GM20431 (cell line): ENCODE data around the gene KLRB1.

ENCODE experiments used
- in situ Hi-C: fragments of 300-500 bp; cut with MseI, MboI; formaldehyde crosslinking; loops from one replicate; pipeline ENCODE4 v1.15.0; 2020; ENCODE audit warnings: low sequenced_read_pairs; ENCODE audit not compliant: unreplicated experiment

KLRB1 gene

DNA sequence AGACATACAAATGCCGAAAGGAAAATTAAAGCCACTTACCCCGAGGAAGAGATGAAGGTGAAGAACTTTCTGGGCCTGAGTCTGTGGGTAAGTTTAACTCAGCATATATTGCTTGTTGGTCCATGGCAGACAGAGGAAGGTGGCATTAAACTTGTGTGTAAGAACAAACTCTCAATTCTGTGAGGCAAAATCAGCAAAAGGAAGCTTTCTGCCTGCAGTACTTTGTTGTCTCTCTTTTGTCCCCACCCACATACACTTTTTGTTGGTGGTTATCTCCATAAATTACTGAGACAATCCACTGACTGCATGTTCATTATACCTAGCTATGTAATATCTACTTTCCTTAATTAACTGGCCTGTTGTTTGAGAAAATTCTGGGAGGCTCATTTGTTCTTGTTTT lies at the start of gene KLRB1:
KLRB1 (minus strand) TSS at position 201 of the 400 bp plus-strand sequence; CDS start at position 124, 77 bp downstream.
- in situ Hi-C loops: loop anchor here (25.0 kb wide), 1 partner anchor 270 kb away; no protein-coding TSS in a partner anchor

DNA sequence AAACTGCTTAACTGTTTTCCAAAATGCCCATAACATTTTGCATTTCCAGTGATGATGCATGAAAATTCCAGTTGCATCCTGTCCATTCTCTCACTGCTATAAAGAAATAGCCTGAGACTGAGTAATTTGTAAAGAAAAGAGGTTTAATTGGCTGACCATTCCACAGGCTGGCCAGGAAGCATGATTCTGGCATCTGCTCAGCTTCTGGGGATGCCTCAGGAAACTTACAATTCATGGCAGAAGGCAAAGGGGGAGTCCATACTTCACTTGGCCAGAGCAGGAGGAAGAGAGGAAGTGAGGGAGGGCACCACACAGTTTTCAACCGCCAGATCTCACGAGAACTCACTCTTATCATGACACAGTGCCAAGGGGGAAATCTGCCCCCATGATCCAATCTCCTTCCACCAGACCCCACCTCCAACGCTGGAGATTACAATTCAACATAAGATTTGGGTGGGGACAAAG lies 43.6 kb upstream of the KLRB1 start:
- in situ Hi-C loops: no loop called here

DNA sequence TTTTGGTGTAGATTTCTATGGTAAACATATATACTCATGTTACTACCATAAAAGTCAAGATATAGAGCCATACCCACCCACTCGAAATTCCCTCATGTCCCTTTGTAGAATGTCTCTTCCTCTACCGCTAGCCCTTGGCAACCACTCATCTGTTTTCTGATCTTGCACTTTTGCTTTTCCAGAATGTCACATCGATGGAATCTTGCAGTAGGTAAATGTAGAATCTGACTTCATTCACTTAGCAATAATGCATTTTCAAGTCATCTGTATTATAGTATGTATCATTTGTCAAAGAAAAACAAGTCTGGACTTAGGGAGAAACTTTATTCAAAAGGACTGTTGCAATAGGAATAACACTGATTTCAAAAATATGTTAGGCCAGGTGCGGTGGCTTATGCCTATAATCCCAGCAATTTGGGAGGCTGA lies 42.4 kb upstream of the KLRB1 start:
- in situ Hi-C loops: no loop called here

DNA sequence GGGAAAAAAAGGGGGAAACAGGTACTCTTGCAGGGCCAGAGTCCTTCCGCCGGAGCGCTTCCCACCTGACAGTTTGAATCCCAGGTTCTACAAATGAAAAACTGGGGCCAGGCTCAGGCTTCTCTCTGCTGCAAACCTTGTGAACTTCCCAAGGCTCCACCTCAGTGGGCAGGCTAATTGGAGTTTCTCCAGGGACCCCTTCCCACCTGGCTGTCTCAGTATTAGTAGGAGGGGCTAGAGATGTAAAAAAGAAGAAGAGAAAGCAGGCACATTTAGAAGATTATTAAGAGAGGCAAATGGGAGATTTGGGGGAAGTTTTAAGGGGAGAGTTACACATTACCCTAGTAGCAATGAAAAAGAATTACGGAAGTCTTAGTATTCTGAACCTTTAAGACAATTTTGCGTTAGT lies 41.8 kb upstream of the KLRB1 start:
- in situ Hi-C loops: loop anchor here (25.0 kb wide), 1 partner anchor 88 kb away; the partner anchor contains the start of gene CLECL1

DNA sequence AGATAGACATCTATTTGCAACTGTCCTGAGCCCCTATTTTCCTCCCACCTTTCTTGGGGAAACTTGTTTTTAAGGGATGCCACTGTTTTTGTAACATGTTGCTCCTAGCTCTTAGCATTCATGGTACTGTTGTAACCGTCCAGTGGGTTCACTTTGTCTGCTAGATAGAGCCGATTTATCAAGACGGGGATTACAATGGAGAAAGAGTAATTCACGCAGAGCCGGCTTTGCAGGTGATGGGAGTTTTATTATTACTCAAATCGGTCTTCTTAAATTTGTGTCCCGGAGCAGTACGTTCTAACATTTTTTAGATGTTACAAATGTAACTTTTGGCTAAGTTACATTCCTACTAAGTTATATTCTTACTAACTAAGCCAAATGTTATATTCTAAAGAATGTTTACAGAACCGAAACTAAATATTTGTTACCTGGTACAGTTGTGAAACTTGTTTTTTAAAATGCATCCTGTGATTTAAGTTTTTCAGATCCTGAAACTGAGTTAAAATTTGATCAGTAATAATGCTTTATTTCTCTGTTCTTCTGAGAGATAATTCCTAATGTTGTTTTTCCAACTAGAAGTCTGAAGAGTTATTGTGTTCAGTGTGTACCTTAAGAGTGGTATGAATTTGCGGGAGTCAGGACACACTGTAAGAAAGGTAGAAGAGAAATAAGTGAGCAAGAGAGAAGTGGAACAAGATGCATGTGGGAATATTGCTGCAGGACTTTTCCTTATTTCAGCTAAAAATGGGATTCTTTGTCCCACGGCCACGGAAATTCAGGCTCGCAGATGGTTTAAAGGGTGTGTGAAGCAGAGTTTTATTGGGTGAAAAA lies 41.2 kb upstream of the KLRB1 start:
- in situ Hi-C loops: loop anchor here (25.0 kb wide), 1 partner anchor 88 kb away; the partner anchor contains the start of gene CLECL1

DNA sequence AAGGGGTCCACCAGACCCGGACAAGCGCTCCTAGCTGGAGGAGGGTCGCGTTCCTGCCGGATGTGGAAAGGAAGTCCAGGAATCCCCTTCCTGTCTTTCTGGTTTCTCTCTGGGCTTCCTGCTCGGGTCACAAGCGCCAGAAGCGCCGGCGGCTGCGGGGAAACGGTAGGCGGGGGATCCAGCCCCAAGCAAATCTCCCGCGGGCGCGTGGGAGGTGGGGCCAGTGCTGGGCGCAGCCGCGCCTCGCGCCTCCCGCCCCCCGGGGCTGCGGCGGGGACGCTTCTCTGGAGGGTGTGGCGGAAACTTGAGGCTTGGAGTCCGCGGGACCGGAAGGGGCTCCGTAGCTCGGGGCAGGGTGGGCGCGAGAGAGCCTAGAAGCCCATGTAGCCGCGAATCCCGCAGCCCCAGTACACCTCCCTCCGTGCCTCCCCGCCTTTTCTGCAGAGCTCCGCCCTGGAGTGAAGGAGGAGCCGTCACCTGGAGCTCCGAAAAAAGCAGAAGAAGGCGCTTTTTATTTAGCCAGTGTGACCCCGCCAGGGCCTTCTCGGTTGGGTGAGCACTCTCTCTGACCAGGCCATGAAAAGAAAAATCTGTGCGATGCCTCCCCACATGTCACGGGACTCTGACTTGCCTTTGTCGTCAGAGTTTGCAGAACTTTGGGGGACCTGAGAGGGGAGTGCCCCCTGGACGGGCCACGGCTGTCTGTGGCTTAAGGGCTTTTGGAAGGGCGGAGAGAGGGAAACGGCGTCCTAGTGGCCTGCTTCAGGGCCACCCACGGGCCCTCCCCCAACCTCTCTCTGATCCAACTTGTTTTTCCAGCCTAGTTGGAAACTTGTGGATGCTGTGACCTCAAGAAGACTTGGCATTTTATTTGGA lies 40.3 kb upstream of the KLRB1 start:
- in situ Hi-C loops: loop anchor here (25.0 kb wide), 1 partner anchor 89 kb away; the partner anchor contains the start of gene CLECL1

DNA sequence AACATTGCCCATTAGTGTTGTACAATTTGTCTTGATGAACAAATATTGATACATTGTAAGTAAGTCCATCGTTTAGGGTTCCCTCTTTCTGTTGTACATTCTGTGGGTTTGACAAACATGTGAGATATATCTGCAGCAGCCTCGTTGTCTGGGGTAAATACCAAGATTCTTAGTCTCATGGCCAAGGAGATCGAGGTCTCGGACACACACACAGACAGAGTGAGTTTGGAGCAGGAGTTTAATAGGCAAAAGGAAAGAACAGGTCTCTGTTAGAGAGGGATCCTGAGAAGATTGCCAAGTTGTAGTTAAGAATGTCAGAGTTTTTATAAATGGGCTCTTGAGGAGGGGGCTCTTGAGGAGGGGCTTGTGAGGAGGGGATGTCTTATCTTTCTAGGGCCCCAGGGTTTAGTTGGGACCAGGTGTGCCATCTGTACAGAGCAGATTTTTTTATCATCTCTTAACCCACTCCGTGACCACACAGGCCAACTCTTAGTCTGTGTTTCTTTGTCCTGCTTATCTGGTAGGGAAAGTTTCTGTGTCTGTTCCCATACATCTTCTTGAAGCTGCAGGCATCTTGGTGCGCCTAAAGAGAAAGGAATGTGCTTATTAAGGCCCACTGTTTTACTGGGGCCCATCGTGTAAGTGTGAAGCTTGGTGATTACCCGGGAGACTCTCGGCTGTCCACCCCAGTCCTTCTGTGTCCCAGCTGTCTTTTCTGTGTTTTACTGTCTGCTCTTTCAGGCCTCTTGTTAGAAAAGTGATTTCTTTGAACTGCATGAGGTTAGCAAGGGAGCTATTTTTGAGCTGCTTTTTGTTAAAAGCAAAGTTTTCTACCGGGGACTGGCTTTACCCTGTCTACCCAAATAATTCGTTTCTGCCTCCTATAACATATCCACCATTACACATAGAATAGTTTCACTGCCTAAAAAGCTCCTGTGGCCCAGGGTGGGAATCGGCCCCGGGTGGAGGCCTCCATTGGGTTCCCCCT lies 39.4 kb upstream of the KLRB1 start:
- in situ Hi-C loops: loop anchor here (25.0 kb wide), 1 partner anchor 90 kb away; the partner anchor contains the start of gene CLECL1

DNA sequence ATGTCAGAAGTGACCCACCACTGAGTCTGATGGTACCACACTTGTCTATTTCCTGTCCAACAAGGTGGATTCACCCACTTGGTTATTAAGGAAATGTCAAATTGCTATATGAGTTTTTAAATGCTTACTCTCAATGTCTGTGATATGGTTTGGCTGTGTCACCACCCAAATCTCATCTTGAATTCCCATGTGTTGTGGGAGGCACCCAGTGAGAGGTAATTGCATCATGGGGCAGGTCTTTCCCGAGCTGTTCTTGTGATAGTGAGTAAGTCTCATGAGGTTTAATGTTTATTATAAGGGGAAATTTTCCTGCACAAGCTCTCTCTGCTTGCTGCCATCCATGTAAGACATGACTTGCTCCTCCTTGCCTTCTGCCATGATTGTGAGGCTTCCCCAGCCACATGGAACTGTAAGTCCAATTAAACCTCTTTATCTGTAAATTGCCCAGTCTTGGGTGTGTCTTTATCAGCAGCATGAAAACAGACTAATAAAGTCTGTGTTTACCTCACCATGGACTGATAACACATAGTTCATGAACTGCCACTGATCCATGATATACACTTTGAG lies 37.4 kb upstream of the KLRB1 start:
- in situ Hi-C loops: loop anchor here (25.0 kb wide), 1 partner anchor 92 kb away; the partner anchor contains the start of gene CLECL1

DNA sequence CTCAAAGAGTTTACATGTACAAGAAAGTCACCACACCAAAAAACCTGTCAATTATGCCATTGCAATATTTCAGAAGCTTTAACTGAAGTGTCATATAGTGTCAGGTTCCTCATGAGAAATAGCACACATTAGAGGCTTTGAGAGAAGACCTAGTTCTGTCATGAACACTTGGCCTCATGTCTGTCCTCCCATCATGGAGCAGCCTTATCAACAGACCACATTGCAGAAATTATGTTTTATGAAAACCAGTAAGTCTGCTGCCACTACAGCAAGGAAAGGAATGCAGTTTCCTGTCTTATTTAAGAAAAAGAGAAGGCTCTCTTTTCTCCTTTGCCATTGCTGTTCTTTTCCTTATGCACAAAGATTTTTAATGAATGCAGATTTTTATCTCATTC lies 35.5 kb upstream of the KLRB1 start:
- in situ Hi-C loops: loop anchor here (25.0 kb wide), 1 partner anchor 94 kb away; the partner anchor contains the start of gene CLECL1

DNA sequence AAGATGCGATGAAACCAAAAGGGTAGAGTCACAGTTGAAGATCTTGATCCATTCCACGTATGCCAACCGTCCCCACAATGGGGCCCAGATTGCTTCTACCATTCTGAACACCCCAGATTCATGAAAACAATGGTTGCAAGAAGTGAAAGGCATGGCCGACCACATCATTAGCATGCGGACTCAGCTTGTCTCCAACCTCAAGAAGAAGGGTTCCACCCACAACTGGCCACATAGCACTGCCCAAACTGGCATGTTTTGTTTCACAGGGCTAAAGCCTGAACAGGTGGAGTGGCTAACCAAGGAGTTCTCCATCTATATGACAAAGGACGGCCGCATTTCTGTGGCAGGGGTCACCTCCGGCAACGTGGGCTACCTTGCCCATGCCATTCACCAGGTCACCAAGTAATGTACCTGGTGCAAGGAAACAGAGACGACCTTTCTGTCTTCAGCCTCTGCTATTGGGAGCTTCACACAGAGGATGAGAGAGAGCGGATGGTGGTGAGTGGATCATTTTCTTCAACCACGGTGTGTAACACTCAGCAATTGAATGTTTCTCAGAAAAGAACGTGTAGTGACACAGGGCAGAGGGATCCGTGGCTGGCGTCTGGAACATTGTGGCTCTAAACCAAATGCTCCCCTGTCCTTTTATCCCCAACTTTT lies 35.0 kb upstream of the KLRB1 start:
- in situ Hi-C loops: loop anchor here (25.0 kb wide), 1 partner anchor 95 kb away; the partner anchor contains the start of gene CLECL1

DNA sequence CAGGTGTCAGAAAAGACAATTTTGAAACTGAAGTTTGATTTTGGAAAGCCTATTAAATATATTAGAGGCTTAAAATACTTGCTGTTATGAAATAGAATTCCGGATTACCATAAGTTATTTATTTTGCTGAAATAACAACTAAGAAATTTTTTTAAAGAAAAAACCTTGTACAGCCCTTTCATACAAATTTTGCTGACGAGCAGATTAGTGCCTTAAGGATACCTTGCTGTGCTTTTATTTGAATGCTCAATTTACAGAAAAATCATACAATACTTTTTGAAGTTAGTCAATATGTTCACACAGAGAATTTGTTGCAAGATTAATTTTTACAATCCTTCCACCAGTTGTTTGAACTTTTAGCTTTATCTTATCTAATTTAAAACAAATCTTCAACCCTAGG lies 32.3 kb upstream of the KLRB1 start:
- in situ Hi-C loops: loop anchor here (25.0 kb wide), 1 partner anchor 97 kb away; the partner anchor contains the start of gene CLECL1

DNA sequence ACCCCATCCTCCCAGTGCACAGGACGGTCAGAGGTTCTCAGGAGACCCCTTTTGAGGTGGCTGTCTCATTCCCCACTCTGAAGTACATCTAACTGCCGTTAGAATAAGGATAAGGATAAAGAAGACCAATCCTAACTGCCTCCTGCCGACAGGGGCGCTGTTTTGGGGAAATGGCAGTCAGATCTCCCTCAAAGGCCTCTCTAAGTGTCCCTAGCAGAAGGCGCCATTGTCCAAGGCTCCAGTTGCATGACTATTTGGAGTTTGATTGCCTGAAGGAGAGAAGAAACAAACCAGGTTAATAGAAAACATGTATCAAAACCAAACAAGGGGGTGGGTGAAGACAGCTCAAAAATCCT lies 29.1 kb upstream of the KLRB1 start:
- in situ Hi-C loops: loop anchor here (25.0 kb wide), 1 partner anchor 100 kb away; the partner anchor contains the start of gene CLECL1

DNA sequence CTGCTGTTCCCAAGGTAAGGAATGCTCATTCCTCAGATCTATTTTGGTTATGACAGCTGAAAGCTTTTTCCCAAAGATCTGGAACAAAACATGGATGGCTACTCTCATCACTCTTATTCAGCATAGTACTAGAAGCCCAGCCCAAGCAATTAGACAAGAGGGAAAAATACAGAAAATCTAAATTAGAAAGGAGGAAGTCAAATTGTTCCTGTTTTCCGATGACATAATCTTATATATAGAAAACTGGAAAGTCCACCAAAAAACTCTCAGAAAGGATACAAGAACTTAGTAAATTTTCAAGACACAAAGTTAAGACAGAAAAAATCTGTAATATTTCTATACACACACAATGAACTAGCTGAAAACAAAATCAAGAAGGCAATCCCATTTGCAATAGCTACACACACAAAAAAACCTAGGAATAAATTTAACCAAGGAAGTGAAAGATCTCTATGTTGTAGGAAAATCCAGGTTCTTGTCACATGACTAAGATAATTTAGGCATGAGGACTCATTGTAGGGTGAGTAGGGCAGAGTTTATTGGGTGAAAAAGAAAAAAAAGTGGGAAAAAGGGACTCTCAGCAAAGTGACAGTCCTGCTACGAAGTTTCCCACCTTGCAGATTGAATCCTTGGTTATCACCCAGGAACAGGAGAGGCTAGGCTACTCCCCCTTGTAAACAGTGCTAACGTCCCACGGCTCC lies 28.6 kb upstream of the KLRB1 start:
- in situ Hi-C loops: loop anchor here (25.0 kb wide), 1 partner anchor 101 kb away; the partner anchor contains the start of gene CLECL1

DNA sequence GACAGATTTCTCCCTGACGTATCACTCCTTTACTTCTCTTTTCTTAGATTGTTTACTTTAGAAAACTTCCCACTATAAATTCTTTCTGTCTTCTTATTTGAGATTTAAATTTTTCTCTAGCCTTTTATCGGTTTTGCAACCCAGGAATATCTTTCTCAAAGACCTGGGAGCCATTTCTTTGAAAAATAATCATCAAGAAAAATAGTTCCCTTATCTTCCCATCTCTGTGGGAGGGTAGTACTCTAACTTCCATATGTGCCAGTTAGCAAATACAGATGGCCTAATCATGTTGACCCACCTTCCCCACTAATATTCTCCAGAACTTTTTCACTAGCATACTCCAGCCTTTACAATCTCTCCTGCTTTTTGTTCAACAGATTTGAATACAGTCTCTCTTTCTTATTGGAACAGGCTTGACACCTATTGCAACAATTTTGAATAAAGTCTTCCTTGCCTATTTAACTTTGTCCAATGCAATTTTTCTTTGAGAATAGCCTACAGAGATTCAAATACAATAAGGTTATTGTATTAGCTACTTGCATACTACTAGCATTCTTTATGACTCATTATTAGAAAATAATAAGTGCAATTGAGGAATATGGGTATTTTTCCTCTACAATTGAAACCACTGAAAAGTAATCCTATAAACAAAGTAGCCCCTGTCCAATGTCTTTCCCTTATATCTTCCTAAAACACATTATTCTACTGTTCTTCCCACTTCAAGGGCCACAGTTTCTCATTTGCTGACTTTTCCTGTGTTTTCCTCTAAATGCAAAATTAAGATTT lies 27.4 kb upstream of the KLRB1 start:
- in situ Hi-C loops: loop anchor here (25.0 kb wide), 1 partner anchor 102 kb away; the partner anchor contains the start of gene CLECL1

DNA sequence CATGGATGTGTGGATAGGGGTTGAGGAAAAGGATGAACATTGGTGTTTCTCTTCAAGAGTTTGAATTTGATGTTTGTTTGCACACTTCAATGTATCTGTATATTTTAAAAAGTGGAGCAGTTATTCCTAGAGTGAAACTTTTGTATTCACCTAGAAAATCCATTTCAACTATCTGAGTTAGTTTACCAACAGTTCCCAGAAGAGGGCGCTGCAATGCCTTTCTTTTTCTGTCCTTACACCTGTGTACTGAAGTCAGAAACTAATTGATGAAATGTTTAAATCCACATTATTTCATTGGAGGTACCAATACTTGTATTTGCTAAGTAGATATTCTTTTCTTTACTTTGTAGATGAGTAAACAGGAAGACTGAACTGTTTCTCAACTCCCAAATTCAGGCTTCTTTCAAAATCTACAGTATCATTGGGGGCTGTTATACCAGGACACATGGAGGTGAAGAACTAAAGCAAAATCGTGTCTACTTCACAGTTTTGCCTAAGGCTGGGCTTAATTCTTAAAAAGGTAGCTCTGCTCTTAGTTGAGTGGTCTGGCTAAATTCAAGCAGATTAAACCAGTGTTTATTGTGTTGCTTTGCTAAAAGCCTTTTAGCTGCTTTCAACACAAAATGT lies 26.6 kb upstream of the KLRB1 start:
- in situ Hi-C loops: loop anchor here (25.0 kb wide), 1 partner anchor 103 kb away; the partner anchor contains the start of gene CLECL1

DNA sequence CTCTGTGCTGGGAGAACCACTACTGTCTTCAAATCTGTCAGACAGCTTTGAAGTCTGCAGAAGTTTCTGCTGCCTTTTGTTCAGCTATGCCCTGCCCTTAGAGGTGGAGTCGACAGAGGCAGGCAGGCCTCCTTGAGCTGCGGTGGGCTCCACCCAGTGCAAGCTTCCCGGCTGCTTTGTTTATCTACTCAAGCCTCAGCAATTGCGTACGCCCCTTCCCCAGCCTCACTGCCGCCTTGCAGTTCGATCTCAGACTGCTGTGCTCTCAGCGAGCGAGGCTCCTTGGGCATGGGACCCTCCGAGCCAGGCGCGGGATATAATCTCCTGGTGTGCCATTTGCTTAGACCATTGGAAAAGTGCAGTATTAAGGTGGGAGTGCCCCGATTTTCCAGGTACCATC lies 25.1 kb upstream of the KLRB1 start:
- in situ Hi-C loops: loop anchor here (25.0 kb wide), 1 partner anchor 105 kb away; the partner anchor contains the start of gene CLECL1
